ENCODE results near the gene RAD51B.

RAD51B gene

DNA sequence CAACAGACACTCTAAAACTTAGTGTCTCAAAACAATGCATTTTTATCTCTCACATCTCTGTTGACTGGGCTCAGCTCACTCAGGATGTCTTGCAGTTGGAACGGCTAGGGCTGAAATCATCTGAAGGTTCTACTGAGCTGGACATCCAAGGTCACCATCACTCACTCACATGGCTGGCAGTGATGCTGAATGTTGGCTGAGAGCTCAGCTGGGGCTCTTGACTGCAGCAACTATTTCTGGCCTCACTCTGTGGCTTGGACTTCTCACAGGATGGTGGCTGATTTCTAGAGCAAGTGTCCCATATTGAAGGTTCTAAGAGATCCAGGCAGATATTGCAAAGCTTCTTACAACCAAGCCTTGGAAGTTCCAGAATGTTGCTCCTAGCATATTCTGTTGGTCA is 806.8 kb downstream of the RAD51B start:
- FAIRE-seq (no peak), DNase-seq (ENCODE audit: insufficient read length, low spot score) (no peak)

DNA sequence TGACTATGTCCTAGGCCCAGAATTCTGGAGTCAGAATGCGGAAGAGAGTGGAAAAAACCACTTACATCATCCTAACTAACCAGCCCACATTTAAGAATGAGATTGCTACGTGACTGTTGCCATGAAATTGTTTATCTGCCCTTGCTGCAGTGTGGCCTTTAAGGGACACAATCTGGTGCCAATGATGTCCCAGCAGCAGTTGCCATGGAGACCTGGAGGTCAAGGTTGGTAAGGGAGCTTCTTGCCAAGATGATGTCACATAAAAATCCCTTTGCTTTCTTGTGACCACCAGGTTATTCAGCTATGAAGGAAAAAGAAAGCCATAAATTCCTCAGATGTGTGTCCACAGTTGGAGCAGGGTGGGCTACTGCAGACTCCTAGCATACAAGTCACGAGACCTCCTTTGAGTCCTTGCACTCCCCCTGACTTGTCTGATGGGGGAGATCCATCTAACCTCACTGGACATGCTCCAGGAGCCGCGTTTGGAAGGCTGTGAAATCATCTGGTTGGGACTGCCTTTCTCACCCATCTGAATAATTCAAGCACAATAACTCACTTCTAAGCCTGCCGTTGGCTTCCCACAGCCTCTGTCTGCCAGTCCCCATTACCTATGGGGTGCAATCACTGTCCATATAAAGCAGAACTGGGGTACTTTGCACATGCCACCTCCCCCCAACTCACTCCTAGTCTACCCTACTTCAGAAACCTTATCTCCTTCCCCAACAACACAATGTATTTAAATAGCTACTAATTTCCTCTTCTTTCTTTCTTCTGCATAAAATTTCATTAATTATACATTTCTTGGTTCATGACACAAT is 807.7 kb downstream of the RAD51B start:
- FAIRE-seq (peak; percentile 88), DNase-seq (ENCODE audit: insufficient read length, low spot score) (no peak)

DNA sequence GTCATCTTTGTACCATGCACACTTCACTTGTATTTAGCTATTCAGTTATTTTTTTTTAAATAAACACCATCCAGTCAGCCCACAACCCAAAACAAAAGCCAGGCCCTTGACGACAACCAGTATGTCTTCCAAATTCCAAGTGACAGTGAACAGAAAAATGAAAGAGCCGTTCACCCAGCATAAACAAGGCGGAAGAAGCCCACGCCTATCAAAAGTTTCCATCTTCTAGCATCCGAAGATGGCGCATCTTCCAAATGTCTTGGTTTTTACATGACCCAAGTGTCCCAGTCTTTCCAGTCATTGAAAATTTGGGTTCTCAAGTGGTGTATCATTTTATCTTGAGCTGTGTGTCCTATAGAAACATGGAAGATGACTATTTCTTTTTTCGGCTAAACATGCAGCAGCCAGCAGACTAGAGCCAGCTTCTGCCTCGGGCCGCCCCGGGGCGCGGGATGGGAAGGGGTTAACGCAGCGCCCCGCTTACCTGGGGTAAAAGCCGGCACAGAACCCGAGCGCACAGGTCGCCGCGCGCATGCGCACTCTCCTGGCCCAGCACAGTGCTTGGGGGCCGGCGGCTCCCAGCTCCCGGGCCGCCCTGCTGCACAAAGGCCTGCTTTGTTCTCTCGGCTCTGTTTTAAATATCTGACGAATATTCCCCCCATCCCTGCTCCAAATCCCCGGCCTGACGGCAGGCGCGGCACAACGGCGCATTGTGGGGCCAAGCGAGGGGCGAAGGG is 808.5 kb downstream of the RAD51B start:
- DNase-seq (ENCODE audit: insufficient read length, low spot score): no peak
- FAIRE-seq: peak; percentile 46

DNA sequence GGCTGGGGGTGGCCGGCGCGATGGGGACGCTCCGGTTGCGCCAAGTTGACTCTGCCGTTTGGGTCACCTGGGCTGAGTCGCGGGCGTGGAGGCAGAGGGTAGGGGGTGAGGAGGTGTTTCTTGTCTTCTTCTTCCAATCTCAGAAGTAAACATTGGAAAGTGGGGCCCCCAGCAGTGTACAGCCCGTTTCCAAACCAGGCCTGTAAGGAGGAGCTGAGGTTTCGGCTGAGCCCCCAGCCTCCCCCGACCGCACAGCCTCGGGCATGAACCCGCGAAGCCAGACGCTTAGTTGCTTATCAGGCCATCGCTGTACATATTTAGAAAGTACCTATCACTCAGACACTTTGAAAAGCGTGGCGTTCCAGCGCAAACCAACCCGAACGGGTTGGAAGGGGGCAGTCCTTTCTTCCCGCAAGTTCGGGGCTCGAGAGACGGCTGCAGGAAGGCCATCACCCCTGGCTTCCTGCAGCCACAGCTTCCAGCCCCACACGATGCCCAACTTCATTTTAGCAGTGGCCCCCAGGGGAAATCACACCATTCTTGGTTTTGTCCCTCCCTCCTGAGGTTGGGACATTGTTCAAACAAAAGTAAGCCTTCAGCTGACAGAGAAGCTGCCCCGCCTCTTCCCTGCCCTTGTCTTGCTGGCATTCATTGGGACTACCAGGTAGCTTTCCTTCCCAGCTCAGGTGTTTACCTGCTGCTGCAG is 809.2 kb downstream of the RAD51B start:
- DNase-seq (ENCODE audit: insufficient read length, low spot score) (no peak), FAIRE-seq (peak; percentile 42)

DNA sequence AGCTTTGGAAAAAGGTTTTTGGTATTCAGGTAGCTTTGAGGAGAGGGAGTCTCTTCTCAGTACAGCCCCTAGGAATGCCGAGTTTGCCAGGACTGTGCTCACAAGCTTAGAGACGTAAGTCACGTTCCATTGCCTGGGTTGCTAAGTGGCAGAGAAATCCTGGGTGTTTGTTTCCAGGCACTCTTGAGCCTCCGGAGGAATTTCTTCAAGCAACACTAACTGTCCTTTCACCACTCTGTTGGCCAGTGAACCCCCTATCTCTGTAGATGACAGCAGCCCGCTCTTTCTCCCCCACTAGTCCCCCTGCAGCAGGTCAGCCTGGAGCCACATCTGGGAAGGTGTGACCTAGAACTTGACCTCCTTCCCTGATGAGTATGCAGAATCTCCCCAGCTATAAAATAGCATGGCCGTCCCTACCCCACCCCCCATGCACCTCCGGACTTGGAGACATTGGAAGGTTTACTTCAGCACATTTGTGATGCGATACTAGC is 810.5 kb downstream of the RAD51B start:
- peak; percentile 87 for FAIRE-seq

DNA sequence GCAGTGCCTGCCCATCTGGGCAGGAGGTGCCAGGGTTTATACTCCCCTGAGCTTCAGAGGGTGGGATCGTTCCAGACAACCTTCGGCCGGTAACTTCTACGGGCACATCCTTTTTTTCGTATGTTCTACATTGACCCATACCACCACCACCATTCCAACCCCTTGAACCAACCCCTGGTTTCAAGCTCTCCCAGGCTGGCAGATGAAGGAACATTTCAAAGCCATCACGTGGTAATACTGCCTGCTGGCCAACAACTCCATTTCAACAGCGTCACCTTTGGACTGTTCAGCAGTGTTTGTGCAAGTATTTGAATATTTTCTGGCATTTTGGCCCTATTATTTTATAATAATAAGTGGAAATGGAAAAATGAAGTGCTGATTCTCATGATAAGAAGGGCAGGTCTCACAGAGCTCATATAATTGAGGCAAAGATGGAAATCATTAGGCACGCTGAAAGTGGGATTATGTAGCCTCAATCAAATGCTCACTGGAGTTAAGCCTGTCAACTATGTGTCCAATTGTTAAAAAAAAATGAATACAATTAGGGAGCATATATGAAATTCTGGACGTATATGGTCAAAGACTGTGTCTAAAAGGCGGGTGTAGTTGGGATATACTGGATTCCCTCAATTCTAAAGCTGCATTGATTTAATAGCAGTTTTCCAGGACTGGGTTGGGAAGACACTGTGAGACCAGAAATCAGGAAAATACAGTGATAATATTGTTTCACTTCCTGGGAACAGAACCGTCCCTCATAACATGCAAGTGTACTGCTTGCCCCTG is 811.2 kb downstream of the RAD51B start:
- no peak for DNase-seq (ENCODE audit: insufficient read length, low spot score)
- FAIRE-seq: peak; percentile 85

More for the DNA sequence above, 810.5 kb downstream of the RAD51B start:
- no peak for DNase-seq (ENCODE audit: insufficient read length, low spot score)

DNA sequence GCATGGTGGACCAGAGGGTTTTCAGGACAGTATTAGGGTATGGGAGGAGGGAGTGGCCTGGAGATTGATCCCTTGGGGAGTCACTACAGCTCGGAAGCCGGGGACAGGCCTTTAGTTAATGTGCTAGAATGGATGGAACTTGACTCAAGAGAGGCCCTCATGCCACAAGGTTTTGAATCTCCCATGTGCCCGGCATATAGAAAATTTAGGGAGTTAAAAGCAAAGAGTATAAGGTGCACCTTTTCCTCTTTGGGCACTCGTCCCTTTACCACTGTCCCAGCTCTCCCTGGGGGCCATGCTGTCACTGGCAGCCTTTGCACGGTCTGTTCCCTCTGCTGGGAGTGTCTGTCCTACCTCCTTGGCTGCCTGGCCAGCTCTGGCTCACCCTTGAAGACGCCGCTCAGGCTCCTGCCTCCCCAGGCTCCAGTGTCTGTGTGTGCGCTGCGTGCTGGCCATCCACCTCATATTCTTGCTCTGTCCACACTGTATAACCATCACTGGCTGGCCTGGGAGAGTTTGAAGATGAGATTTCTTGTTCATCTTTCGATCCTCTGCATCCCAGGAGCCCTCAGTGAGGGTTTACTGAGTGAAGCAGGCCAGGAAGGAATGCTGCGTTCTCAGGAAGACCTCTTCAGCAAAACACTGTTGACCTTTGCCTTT is 811.9 kb downstream of the RAD51B start:
- no peak for DNase-seq (ENCODE audit: insufficient read length, low spot score)
- FAIRE-seq: peak; percentile 82

DNA sequence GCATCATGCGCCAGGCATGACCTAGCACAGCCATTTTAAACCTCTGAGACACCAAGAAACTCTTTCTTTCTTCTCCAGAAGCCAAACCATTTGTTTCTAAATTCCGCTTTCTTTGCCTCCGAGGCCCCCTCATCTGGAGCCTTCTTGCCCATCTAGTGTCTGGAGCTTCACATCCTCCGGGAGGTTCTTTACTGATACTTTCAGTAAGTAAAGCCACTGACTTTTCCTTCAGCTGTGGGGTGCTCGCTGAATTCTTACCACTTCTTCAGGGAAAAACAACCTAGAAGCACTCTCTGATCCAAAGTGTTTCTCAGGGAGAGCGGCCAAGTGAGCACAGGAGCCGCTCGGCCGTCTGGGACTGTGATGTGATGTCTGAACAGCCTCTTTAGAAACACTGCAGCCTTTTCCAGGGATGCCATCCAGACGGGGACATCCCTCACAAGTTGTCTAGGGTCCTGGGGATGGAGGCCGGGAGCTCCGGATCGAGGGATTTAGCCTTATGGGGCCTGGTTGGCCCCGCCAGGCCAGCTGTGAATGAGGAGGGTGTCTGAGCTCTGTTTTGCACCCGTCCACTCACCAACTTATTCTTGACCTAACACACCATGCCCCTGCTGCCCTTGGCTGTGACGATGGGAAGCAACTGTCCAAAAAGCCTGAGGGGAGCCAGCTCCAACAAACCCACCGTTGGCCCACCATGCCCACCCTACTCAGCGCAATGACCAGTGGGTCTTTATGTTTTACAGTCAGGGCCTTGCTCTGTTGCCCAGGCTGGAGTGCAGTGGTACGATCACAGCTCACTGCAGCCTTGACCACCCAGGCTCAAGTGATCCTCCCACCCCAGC is 812.7 kb downstream of the RAD51B start:
- DNase-seq (ENCODE audit: insufficient read length, low spot score): no peak
- peak; percentile 83 for FAIRE-seq

DNA sequence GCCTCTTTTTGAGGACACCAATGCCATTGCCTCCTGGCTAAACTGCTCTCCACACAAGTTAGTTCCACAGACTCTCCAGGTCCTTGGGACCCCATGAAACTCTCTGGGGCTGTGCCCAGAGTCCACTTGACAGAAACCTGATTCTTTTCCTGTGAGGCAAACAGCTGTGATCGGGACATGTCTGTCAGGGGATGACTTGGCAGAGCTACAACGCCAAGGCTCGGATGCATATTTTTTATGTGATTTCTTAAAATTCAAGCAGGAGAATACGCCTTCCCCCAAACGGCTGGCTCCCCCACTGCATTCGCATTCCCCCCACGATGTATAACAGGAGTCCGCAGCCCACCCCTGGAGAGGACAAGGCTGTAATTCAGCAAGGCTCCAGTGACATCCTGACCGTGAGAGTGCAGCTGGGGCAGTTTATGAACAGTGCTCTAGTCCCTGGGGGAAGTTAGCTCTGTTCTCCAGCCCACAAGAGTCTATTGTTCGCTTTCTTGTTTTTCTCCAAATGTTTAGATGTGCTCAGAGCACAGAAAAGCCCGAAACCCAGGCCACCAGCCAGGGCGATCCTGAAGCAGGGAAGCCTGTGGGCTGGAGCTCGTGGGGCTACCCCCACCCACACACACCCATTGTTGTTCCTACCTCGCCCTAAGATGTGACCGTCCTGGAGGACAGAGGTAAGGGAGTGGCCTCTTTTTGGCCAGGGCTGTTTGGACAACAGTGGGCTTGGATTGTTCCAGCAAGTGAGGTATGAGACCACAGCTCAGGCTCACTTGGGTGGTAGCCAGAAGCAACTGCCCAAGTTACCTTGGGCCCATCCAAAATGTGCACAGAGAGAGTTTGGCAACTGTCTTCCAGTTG is 813.8 kb downstream of the RAD51B start:
- FAIRE-seq (peak; percentile 36), DNase-seq (ENCODE audit: insufficient read length, low spot score) (no peak)

DNA sequence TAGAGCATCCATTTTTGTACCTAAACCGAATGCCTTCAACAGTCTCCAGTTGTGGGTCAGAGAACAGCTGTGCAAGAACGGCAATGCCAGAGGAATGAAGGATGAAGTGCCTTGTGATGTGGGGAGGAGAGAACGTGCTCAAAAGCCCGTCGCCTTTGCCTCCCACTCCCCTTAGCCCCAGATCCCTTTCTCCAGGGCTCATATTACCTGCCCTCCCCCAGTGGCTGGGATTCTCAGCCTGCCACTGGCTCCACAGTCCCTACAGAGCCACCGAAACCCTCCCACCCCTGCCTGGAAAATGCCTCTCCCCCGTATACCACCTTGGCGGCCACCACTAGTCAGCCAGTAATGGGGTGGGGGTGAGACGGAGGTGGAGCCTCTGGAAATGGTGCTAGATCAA is 814.8 kb downstream of the RAD51B start:
- FAIRE-seq (peak; percentile 96), DNase-seq (ENCODE audit: insufficient read length, low spot score) (no peak)

DNA sequence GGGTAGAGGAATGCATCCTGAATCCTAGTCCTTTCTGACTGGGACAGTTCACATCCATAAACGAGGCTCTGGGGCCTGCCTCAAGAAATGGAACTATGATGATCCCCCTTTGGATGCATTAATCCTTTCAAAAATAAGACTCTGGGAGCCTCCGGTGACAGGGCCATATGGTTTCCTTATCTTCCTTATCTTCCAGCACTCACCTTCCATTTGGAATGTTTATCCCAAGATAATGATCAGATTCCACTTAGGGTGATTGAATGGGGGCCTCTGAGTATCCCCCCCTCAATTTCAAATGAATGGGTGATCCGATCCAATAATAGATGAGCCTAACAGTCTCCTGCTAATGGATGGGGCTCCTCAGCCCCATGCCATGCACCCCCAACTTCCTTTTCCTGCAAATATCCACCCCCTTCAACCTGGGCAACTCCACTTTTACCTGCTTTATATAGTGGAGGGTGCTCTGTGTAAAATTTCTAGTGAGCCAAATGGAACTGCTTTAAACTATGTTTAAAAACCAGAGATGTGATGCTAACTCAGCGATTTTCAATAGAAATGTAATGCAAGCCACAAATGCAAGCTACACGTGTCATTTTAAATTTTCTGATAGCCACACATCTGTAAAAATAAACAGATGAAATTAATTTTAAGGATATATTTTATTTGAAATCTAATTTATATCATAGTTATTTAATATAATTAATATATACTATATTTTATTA is 815.5 kb downstream of the RAD51B start:
- DNase-seq (ENCODE audit: insufficient read length, low spot score): no peak
- FAIRE-seq: peak; percentile 44

DNA sequence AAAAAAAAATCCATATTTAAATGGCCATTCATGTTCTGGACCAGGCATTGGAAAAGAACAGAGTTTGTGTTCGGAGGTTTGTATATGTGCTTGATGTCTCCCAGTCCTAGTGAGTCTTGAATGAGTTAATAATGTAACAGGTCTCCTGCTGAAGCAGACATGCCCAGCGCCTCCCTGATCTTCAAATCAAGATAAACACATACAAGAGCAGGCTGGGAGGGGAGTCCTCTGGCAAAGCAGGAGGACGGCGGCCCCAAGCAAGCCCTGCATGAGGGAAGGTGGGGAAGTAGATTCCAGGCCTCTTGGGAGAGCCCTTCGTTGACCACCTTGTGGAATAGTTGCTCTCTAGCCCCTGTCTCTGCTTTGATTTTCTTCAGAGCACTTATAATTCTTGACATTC is 817.0 kb downstream of the RAD51B start:
- DNase-seq (ENCODE audit: insufficient read length, low spot score) (no peak), FAIRE-seq (peak; percentile 68)

DNA sequence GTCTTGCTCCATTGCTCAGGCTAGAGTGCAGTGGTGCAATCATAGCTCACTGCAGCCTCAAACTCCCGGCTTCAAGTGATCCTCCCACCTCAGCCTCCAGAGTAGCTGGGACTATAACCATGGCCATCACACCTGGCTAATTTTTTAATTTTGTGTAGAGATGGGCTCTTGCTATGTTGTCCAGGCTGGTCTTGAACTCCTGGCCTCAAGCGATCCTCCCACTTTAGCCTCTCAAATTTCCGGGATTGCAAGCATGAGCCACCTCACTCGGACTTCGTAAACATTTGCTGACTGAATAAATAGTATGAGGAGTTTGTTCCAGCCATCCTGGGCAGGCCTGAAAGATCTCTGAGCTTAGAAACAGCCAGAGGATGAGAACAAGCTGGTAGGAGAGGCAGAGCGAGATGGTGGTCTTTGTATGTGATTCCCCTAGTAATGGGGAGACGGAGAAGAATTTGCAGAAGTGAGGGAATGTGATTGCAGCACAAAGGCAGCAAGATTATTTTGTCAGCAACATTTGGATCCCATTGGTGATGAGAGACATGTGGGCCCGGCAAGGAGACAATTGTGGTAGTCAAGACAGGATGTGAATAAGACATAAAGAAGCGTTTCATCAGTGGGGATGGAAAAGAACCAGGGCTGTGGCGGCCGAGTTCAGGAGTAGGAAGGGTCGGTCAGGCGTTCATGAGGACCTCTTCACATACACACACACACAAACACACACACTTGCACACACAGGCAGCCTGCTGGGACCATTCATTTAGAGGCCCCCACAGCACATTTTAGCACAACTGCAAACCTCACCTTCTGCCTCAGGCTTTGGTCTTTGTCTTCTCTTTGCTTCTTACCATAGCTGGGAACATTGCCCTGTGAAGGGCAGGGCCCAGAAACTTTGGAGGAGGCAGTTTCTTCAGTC is 817.8 kb downstream of the RAD51B start:
- peak; percentile 89 for FAIRE-seq
- DNase-seq (ENCODE audit: insufficient read length, low spot score): no peak

DNA sequence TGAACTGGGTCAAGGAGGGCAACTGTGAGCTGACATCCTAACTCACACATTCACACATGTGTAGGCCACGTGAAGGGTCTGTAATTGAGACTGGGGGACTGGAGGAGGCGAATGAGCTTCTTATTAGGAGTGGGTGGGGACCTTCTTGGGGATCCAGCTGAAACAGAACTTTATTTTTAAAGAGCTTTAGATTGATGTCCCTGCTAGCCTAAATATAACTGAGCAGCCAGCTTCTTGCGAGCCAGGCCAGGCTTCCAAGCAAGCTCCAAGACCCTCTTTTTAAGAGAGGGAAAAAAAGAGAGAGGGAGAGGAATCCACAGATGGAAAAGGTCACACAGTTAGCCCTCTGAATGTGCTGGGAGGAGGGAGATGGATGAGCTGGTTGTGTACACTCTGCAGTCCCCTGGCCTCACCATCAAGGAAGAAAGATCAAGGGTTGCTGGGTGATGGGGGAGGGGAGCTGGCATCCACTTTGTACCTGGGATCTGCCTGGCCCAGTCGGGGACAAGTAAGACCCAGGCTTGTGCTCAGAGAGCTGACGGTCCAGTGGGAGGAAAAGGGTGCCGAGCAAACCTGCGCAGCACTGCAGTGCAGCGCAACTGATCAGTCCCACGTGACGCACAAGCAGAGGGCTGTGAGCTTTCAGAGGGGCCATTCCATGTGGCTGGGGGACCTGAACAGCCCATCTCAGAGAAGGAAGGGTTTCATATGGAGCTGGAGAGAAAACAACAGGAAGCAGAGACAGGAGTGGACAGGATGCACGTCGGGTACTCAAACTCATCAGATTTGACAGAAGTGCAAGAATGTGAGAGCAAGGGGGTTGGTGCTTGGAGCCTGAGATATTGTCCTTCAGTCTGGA is 818.8 kb downstream of the RAD51B start:
- no peak for DNase-seq (ENCODE audit: insufficient read length, low spot score)
- no peak for FAIRE-seq

DNA sequence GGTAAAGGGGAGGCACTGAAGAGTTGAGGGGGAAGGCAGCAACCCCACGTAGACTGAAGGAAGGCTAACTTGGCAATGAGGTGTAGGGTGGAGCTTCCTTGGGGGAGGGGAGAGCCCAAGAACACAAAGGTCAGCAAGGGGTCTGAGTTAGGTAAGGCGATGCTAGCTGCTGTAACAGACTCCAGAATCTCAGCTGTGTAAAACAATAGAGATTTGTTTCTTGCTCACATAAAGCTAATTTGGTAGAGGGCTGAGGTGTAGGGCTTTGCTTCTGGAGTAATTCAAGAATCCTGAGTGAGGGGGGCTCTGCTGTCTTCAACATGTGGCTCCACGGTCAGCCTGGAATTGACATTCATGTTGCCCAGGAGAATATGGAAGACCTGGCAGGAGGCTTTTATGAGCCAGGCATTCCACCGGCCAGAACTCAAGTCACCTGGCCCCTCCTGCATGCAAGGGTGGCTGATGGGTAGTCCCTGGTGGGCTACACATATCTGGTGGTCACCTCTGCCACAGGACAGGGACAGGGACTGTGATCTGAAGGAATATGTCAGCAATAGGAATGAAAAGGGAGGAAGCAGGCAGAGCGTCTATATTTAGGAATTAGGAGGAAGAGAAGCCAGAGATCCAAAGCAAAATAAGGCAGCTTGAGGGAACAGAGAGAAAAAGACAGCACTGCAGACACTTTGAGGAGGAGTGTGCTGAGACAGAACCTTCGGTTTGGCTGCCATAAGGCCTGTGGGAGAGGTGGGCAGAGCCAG is 819.6 kb downstream of the RAD51B start:
- DNase-seq (ENCODE audit: insufficient read length, low spot score): no peak
- peak; percentile 88 for FAIRE-seq

All from HTR-8/SVneo (cell line).